GM19035 (cell line): ENCODE results near the gene DOCK4.

Source experiments
- ATAC-seq: cut with Tn5 transposase; IDR thresholded peaks from one replicate; pipeline ENCODE4 v1.9.1; 2021; ENCODE audit not compliant: unreplicated experiment

The DOCK4 gene

DNA sequence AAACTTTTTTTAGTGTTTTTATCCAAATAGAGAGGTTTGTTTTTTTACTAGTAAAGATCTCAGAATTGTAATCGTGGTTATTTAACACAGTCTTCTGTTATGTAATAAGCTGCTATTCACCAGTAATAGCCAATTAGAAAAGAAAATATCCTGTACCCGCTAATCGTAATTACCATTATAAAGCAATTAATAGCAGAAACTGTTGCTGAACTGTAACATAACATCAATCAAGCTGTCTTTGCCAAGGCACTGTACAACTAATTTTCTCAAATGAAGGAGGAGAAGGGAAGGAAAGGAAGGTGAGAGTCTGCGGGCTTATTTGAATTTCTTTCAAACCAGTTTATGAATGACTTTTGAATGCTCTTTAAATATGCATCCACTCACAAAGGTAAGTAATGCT, 9.6 kb upstream of the DOCK4 start:
- ATAC-seq = no peak

DNA sequence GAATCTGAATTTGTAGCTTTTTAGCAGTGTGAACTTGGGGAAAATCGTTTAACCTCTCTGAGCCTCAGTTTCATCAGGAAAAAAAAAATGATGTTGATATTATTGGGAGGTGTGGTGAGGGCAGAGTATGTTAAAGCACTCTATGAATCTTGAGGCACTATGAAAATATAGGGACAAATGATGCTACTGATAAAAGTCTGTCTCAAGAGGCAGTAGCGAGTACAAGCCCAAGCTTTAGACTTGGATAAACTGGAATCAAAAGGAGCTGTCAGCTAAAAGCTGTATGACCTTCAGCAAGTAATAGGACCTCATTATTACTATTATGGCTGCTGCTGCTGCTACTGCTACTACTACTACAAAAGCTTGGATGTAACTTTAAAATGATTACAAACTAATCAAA, 8.7 kb upstream of the DOCK4 start:
- ATAC-seq = no peak

DNA sequence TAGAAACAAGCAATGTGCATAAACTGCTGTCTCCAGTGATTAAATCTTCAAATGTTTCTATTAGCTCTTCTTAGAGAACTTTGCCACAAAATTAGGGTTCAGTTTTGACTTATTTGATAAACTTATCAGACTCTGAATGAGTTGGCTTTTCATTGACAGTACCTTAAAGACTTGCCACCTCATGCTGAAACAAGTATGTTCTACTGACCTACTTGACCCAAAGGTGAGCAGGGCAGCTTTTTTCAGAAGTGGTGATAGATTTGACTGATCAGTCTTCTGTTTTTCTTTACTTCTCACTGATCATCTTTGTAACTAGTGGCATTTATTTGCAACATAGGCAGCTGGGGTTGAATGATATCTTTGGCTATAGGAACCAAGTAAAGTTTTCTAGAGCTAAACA, 8.1 kb upstream of the DOCK4 start:
- ATAC-seq = no peak

DNA sequence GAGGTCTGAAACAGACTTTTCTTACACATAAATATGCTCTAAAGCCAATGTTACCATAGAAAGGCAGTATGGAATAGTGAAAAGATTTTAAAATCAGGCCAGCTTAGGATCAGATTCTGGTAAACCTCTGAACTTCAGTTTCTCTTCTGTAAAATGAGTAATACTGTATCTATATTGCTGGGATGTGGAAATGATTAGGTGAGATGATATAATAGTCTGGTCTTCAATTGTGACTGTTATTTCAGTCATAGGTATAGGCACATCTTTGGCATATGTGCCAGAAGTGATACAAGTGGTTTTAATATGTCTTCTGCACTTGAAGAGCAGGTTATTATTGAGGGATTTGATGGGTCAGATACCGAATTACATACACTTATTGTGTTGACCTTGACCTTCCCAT, 7.5 kb upstream of the DOCK4 start:
- no peak for ATAC-seq

DNA sequence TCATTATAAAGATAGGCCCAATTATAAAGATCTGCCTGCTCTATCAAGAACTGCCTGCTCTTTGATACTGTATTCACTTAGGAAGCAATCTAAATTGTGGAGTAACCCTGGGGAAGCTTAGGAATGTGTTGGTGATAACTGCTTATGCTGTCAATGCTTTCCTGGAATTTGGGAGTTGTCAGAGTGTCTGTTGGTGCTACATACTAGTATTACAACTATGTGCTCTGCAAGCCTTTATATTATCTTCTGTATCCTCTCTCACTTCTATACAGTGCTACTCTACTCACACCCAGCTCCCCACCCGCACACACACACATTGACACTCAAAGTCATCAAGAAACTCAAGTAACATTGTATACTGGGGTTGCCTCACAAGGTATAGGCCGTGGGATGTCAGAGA, 6.4 kb upstream of the DOCK4 start:
- ATAC-seq = no peak

GRCh38 chr7:112211348-112211907, 5.2 kb upstream of the DOCK4 start:
- no peak for ATAC-seq

GRCh38 chr7:112207765-112208164, 1.6 kb upstream of the DOCK4 start:
- ATAC-seq = no peak

- ATAC-seq = no peak
These were observed 893 bp upstream of the DOCK4 start for GRCh38 chr7:112206991-112207592.

DNA sequence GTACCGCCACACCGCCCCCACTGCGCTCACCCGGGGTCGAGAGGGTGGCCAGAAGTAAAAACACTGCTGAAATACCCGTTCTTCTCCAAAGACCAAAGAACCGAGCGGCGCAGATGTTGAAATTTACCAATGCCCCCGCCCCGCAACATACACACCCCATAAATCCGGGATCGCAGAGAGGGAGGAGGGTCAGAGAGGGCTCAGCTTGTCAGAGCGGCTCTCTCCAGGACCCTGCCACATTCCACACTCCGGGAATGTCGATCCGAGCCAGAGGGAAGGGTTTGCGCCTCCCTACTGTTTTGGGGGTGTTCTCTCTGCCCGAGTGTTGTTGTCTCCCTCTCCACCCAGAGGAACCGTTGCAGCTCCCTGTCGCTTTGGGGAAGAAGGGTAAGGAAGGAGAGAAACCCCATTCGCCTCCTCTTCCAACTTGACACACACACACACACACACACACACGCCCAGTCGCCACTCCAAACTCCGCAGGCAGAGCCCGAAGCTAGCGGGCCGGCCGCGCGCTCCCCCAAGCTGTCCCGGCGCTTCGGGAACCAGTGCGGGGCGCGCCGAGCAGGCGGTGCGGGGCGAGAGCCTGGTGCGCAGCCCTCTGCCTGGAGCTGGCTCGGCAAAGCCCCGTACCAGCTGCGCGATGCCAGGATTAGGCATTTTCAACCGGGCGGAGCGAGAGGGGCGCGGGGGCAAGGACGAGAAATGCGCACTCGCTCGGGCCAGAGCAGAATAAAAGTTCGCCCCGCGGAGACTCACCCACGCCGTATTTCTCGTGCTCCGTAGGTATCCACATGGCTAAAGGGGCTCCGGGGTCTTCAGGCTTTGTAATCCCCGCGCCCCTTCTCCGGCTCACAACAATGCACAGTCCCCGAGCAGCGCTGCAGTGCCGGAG, 609 bp downstream of the DOCK4 start:
- peak; percentile 4 for ATAC-seq

DNA sequence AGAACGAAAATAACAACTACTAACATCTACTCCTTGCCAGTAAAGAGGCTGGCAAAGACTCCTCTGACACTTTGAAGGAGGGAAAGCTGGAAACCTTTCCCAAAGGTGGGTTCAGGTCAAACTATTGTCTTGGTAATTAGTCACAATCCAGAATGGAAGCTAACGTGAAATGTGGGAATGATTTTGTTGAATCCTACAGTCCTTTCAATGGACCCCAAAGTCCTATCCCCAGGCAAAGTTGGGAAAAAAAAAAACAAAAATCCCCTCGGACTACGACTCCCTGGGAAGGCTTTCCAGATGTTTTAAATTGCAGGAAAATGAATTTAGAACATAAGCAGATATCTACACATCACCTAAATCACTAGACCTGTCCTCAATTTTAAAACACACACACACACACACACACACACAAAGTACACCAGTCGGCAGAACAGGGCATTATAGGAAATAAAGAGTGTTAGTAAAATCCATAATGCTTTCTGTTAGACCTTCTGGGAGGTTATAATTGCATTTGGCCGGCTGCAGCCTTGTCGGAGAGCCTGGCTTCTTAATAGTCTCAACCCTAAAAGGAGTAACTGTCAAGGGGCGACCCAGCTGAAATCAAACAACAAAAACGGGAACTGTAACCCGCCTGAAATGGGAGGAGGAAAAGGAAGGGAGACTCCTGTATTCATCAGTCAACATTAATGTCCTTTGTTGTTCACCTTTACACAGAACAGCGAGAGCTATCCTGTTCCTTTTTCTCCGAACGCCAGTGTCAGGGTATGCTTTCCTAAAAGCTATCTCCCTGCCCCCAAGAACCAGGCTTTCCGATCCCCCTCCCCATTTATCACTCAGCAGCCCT, 1.5 kb downstream of the DOCK4 start:
- ATAC-seq = no peak

DNA sequence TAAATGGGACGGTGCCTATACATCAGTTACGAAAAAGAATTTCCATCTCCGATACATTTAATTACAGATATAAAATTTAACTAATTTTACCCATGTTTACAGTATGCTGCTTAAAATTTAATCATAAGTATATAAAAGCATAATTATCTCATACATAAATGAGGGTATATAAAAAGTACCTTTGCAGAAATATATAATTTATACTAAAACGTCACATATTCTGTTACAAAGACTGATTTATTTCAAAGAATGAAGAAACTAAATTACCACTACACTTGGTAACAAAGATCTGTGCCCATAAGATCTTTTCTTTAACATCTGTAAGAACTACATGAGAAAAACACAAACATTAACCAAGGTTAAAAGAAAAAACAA, 2.8 kb downstream of the DOCK4 start:
- no peak for ATAC-seq

DNA sequence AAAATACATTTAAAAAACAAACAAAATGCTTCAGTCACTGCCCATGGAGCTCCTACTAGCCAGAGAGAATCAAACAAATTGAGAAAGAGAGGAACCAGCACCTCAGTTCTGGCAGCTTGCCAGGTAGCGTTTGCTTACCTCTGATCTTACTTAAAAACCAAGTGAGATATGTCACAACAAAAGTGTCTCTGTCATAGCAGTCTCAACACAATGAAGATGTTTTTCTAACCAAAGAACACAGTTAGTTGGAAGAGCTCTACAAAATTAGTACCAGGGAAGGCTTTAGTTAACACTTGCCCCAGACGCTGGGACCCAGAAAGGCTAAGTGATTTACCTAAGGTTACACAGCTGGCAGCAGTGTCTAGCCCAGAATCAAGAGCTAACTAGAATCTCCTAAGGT, 3.4 kb downstream of the DOCK4 start:
- ATAC-seq = no peak

GRCh38 chr7:112201839-112202238, 4.4 kb downstream of the DOCK4 start:
- no peak for ATAC-seq

- no peak for ATAC-seq
These were observed 4.8 kb downstream of the DOCK4 start for GRCh38 chr7:112201411-112201810.

GRCh38 chr7:112199672-112200071, 6.5 kb downstream of the DOCK4 start:
- ATAC-seq = no peak

DNA sequence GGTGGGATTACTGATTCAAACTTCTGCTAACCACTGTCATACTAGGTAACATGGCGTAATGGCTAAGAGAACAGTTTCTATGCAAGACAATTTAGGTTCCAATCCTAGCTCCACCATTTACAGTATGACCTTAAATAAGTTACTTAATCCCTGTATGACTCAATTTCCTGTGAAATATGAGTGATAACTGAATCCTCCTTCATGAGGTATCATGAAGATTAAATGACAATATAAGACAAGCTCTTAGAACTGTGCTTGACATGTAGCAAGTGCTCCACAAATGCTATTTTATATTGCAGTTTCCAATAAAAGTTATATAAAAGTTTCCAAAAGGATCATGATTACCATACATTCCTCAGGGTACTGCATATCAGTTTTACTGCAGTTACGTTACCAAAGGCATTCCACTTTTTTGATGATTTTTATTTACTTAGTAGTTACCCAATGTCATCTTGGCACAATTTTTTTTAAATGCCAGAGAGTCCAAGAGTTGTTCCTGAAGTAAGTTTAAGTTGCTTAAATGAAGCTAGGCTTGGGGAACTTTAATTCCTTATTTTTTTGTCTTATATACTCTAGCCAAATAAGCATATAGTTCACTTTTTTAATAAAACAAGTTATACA, 7.1 kb downstream of the DOCK4 start:
- no peak for ATAC-seq

GRCh38 chr7:112197322-112197721, 8.9 kb downstream of the DOCK4 start:
- no peak for ATAC-seq

DNA sequence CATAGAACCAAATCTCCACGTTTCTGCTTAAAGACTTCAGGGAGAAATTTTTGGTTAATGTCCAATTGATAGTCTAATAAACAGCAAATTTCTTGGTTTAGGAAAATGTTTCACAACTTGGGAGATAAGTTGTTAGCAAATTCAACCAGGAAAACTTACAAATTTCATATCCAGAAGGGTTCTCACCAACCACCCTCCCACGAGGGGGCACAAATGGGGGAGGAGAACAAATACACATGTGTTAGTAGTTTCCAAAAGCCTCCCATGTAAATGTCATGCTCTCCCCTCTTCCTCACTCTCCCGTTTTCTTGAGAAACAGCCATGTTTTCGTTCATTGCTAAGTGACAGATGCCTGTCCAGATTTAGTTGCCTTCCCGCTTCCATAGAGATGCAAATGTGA, 10.5 kb downstream of the DOCK4 start:
- no peak for ATAC-seq

DNA sequence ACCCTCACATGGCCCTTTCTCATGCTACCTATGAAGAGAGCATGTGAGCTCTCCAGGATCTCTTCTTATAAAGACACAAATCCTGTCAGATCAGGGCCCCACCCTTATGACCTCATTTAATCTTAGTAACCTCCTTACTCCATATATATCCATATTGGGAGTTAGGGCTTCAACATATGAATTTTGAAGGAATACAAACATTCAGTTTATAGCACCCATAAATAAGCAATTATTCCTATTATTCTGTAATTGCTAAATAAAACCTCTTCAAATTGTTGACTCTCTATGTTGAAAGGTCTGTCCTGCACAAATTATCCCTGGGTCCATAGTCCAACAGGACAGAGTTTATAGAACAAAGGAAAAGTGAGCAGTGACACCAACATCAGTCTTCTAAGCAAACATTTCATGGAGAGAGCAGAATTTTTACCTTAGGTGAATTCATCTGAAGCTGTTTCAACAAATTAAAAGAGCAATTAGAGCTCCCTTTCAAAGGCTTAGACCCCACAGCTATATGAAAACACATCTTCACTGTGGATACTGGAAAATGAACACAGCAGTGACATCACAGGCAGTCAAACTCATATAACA, 12.2 kb downstream of the DOCK4 start:
- no peak for ATAC-seq

DNA sequence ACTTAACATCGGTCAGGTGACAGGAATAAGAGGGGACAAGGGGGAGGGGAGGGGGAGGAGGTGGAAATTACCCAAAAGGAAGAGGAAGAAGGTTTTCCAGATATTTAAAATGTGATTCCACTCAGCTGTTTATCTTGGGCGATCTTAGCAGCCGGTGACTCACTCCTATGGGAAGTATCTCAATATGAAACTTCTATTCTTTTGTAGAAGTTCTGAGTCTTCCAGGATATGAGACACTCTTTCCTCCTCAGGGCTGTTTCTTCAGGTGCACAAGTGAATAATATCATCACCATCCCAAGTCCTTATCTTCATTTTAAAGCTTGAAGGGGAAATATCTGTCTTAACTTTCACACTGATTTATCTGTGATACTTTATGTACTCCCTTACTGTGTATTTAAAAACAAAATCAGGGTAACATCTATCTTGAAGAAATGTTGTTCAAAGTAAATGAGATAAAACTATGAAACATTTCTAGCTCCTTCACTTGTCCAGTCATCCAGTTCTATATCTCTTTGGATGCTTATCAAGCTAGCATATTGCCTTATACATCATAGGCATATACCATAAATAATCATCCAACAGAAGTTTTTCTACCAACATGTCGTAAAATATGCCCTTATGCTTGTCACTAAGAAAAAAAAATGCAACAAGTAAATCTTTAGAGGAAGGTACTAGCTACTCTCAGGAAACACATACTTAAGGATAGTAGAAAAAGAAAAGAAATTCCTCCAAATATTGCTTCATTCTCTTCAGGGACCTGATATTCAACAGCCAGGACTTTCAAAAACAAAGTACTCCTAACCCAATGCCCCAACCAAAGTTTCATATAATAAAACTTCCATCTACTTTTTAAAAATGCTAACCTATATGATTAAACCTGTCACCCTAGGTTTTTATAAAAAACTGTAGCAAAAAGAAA, 13.7 kb downstream of the DOCK4 start:
- no peak for ATAC-seq
